Chondrocyte (in vitro differentiated cells): ENCODE data around the gene LPIN1. TPM values are rescaled to one million over a fixed set of nuclear protein-coding genes. Genes with fewer than 3 reads are reported as not detected.
"Not testable (repeated sequence)": the region's sequence is repeated elsewhere in the genome, so short reads cannot be mapped to it uniquely, and the experiment has no call there.

Source experiments
- DNase-seq: peaks from one replicate; pipeline ENCODE4 v3.0.0; 2021; ENCODE audit warnings: mixed read lengths, low spot score
- H3K27ac Mint-ChIP-seq: one replicate; pipeline ENCODE4 v1.8.0; 2021; ENCODE audit warnings: mild to moderate bottlenecking, moderate library complexity, mixed read lengths; ENCODE audit not compliant: unreplicated experiment
- H3K27me3 Mint-ChIP-seq: 2 replicates; pipeline ENCODE4 v1.8.0; 2021; ENCODE audit warnings: low read depth, mixed read lengths
- H3K36me3 Mint-ChIP-seq: 2 replicates; pipeline ENCODE4 v1.8.0; 2021; ENCODE audit warnings: low read depth, mixed read lengths
- H3K4me1 Mint-ChIP-seq: 2 replicates; pipeline ENCODE4 v1.8.0; 2021; ENCODE audit warnings: low read depth, mild to moderate bottlenecking, mixed read lengths
- H3K4me3 Mint-ChIP-seq: one replicate; pipeline ENCODE4 v1.8.0; 2021; ENCODE audit warnings: mild to moderate bottlenecking, moderate library complexity, mixed read lengths; ENCODE audit not compliant: unreplicated experiment
- H3K9me3 Mint-ChIP-seq: 2 replicates; pipeline ENCODE4 v1.8.0; 2021; ENCODE audit warnings: low read depth, mixed read lengths
- CTCF ChIP-seq: fragments of 200-600 bp; sonication (generic); IDR thresholded peaks from 2 replicates; pipeline ENCODE4 v1.5.0; 2021; ENCODE audit warnings: antibody characterized with exemption, mild to moderate bottlenecking, moderate library complexity
- total RNA-seq: library from RNA; stranded (reverse); gene quantifications from 3 replicates; pipeline ENCODE4 v1.2.1, GENCODE V29; 2021

LPIN1 gene
- total RNA-seq, 1 donor from 2014 or later, result 17.5 TPM

GRCh38 chr2:11813951-11814350, 67.5 kb downstream of the LPIN1 start:
- H3K36me3 Mint-ChIP-seq, result peaks cover 39% of the 10 kb centered on the region
- no peak for TF ChIP-seq CTCF
- no peak overlapping the region for H3K4me3 Mint-ChIP-seq
- no peaks in the 10 kb centered on the region for H3K9me3 Mint-ChIP-seq
- H3K27me3 Mint-ChIP-seq, result no peaks in the 10 kb centered on the region
- peaks cover 3% of the 10 kb centered on the region for H3K4me1 Mint-ChIP-seq
- DNase-seq, result no peak
- no peak overlapping the region for H3K27ac Mint-ChIP-seq

GRCh38 chr2:11814979-11815510, 68.6 kb downstream of the LPIN1 start:
- no peak overlapping the region for H3K4me3 Mint-ChIP-seq
- no peak for DNase-seq
- H3K27me3 Mint-ChIP-seq, result no peaks in the 10 kb centered on the region
- peaks cover 3% of the 10 kb centered on the region for H3K4me1 Mint-ChIP-seq
- H3K27ac Mint-ChIP-seq, result no peak overlapping the region
- no peaks in the 10 kb centered on the region for H3K9me3 Mint-ChIP-seq
- H3K36me3 Mint-ChIP-seq, result peaks cover 45% of the 10 kb centered on the region
- no peak for TF ChIP-seq CTCF

GRCh38 chr2:11816935-11817334, 70.5 kb downstream of the LPIN1 start:
- not testable (repeated sequence) for DNase-seq, H3K4me1 Mint-ChIP-seq, H3K27me3 Mint-ChIP-seq, H3K4me3 Mint-ChIP-seq, H3K27ac Mint-ChIP-seq, H3K9me3 Mint-ChIP-seq
- H3K36me3 Mint-ChIP-seq, result peaks cover 41% of the 10 kb centered on the region

GRCh38 chr2:11819235-11819729, 72.8 kb downstream of the LPIN1 start:
- H3K36me3 Mint-ChIP-seq, result peaks cover 44% of the 10 kb centered on the region
- no peak for DNase-seq
- H3K9me3 Mint-ChIP-seq, result no peaks in the 10 kb centered on the region
- H3K4me1 Mint-ChIP-seq, result no peaks in the 10 kb centered on the region
- H3K4me3 Mint-ChIP-seq, result no peak overlapping the region
- TF ChIP-seq CTCF, result no peak
- H3K27me3 Mint-ChIP-seq, result no peaks in the 10 kb centered on the region
- no peak overlapping the region for H3K27ac Mint-ChIP-seq

- no peak overlapping the region for H3K27ac Mint-ChIP-seq
- no peak overlapping the region for H3K4me3 Mint-ChIP-seq
- peaks cover 39% of the 10 kb centered on the region for H3K36me3 Mint-ChIP-seq
Observed at GRCh38 chr2:11820650-11821049, 74.2 kb downstream of the LPIN1 start.

More at GRCh38 chr2:11820650-11821049, 74.2 kb downstream of the LPIN1 start:
- no peaks in the 10 kb centered on the region for H3K27me3 Mint-ChIP-seq
- no peak for DNase-seq
- no peak for TF ChIP-seq CTCF
- no peaks in the 10 kb centered on the region for H3K9me3 Mint-ChIP-seq
- peaks cover 3% of the 10 kb centered on the region for H3K4me1 Mint-ChIP-seq
